GM18909 (cell line): ENCODE results near the gene CIB4.

Source experiments
- ATAC-seq: cut with Tn5 transposase; IDR thresholded peaks from one replicate; pipeline ENCODE4 v1.9.1; 2021; ENCODE audit warnings: mild to moderate bottlenecking; ENCODE audit not compliant: unreplicated experiment, poor library complexity

The CIB4 gene

GRCh38 chr2:26640781-26641564 is at the start of gene CIB4:
CIB4 (minus strand) TSS chr2:26641366; CDS start chr2:26641314, 52 bp downstream.
- no peak for ATAC-seq

GRCh38 chr2:26687801-26688200 is 46.6 kb upstream of the CIB4 start:
- no peak for ATAC-seq

- ATAC-seq, result no peak
These were observed 46.2 kb upstream of the CIB4 start for GRCh38 chr2:26687328-26687727.

- ATAC-seq, result no peak
These were observed 45.0 kb upstream of the CIB4 start for GRCh38 chr2:26685989-26686839.

GRCh38 chr2:26685341-26685740 is 44.2 kb upstream of the CIB4 start:
- ATAC-seq, result no peak

- no peak for ATAC-seq
These were observed 42.4 kb upstream of the CIB4 start for GRCh38 chr2:26683583-26683982.

- ATAC-seq, result no peak
These were observed 41.0 kb upstream of the CIB4 start for GRCh38 chr2:26682155-26682554.

- ATAC-seq, result no peak
These were observed 40.5 kb upstream of the CIB4 start for GRCh38 chr2:26681656-26682055.

GRCh38 chr2:26679867-26680266 is 38.7 kb upstream of the CIB4 start:
- ATAC-seq, result no peak

- no peak for ATAC-seq
These were observed 36.9 kb upstream of the CIB4 start for GRCh38 chr2:26678035-26678434.

GRCh38 chr2:26675651-26676255 is 34.6 kb upstream of the CIB4 start:
- ATAC-seq, result no peak

GRCh38 chr2:26674771-26675170 is 33.6 kb upstream of the CIB4 start:
- ATAC-seq, result no peak

- no peak for ATAC-seq
These were observed 33.0 kb upstream of the CIB4 start for GRCh38 chr2:26674002-26674751.

GRCh38 chr2:26672818-26673393 is 31.7 kb upstream of the CIB4 start:
- no peak for ATAC-seq

- ATAC-seq, result no peak
These were observed 31.1 kb upstream of the CIB4 start for GRCh38 chr2:26672112-26672817.

GRCh38 chr2:26671691-26672090 is 30.5 kb upstream of the CIB4 start:
- no peak for ATAC-seq

GRCh38 chr2:26670931-26671460 is 29.8 kb upstream of the CIB4 start:
- no peak for ATAC-seq

- ATAC-seq, result no peak
These were observed 29.0 kb upstream of the CIB4 start for GRCh38 chr2:26670171-26670570.
